ENCODE data around the gene ADAM19.

DNA sequence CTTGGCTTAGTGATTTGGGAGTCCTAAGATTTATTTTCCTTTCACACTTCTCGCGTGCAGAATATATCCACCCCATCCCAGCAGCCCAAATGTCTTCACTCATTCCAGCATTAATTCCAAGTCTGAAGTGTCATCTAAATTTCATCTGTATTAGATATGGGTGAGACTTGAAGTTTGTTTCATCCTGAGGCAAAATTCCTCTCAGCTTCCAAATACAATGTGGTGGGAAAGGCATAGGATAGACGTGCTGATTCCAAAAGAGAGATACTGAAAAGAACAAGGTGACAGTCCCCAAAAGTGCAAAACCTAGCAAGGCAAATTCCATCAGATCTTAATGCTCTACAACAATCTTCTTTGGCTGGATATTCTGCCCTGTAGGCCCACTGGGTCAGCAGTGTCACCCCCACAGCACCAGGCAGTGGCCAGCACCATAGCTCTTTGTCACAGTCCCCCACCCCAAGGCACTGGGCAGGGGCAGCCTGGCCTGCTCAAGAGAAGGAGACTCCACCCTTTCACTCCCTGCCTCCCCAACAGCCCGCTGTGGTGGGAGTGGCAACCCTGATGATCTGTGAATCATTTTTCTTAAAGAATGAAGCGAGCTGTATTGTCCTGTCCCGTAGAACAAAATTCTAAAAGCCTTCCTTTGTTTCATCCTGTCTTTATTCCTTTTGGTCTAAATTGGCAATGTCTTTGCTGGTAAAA is 2.7 kb upstream of the ADAM19 start:
- TF ChIP-seq, protein P1, sequence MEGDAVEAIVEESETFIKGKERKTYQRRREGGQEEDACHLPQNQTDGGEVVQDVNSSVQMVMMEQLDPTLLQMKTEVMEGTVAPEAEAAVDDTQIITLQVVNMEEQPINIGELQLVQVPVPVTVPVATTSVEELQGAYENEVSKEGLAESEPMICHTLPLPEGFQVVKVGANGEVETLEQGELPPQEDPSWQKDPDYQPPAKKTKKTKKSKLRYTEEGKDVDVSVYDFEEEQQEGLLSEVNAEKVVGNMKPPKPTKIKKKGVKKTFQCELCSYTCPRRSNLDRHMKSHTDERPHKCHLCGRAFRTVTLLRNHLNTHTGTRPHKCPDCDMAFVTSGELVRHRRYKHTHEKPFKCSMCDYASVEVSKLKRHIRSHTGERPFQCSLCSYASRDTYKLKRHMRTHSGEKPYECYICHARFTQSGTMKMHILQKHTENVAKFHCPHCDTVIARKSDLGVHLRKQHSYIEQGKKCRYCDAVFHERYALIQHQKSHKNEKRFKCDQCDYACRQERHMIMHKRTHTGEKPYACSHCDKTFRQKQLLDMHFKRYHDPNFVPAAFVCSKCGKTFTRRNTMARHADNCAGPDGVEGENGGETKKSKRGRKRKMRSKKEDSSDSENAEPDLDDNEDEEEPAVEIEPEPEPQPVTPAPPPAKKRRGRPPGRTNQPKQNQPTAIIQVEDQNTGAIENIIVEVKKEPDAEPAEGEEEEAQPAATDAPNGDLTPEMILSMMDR (IDR thresholded peaks at IDR 0.05), result no peak
- TF ChIP-seq GABPA (IDR thresholded peaks at IDR 0.05; ENCODE audit: low read depth) (no peak), EP300 (IDR thresholded peaks at IDR 0.05; ENCODE audit: borderline replicate concordance in 1 of 2, low read depth in 1 of 2, low read length in 1 of 2) (no peak), RXRA (IDR thresholded peaks at IDR 0.05; ENCODE audit: borderline replicate concordance, low read depth) (no peak), ELF1 (IDR thresholded peaks at IDR 0.05) (no peak), SMC3 (IDR thresholded peaks at IDR 0.05; ENCODE audit: low read depth, low read length) (no peak), CHD2 (IDR thresholded peaks at IDR 0.05; ENCODE audit: low read length, partially characterized antibody) (no peak), FOXM1 (IDR thresholded peaks at IDR 0.05; ENCODE audit: low read depth) (no peak), MEF2A (IDR thresholded peaks at IDR 0.05; ENCODE audit: borderline replicate concordance, low read depth) (no peak)
- TF ChIP-seq, protein P2, sequence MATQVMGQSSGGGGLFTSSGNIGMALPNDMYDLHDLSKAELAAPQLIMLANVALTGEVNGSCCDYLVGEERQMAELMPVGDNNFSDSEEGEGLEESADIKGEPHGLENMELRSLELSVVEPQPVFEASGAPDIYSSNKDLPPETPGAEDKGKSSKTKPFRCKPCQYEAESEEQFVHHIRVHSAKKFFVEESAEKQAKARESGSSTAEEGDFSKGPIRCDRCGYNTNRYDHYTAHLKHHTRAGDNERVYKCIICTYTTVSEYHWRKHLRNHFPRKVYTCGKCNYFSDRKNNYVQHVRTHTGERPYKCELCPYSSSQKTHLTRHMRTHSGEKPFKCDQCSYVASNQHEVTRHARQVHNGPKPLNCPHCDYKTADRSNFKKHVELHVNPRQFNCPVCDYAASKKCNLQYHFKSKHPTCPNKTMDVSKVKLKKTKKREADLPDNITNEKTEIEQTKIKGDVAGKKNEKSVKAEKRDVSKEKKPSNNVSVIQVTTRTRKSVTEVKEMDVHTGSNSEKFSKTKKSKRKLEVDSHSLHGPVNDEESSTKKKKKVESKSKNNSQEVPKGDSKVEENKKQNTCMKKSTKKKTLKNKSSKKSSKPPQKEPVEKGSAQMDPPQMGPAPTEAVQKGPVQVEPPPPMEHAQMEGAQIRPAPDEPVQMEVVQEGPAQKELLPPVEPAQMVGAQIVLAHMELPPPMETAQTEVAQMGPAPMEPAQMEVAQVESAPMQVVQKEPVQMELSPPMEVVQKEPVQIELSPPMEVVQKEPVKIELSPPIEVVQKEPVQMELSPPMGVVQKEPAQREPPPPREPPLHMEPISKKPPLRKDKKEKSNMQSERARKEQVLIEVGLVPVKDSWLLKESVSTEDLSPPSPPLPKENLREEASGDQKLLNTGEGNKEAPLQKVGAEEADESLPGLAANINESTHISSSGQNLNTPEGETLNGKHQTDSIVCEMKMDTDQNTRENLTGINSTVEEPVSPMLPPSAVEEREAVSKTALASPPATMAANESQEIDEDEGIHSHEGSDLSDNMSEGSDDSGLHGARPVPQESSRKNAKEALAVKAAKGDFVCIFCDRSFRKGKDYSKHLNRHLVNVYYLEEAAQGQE (IDR thresholded peaks at IDR 0.05; ENCODE audit: low read depth, low read length), result no peak
- TF ChIP-seq, protein P3, sequence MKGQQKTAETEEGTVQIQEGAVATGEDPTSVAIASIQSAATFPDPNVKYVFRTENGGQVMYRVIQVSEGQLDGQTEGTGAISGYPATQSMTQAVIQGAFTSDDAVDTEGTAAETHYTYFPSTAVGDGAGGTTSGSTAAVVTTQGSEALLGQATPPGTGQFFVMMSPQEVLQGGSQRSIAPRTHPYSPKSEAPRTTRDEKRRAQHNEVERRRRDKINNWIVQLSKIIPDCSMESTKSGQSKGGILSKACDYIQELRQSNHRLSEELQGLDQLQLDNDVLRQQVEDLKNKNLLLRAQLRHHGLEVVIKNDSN (IDR thresholded peaks at IDR 0.05; ENCODE audit: borderline replicate concordance, low read depth), result no peak
- TF ChIP-seq, protein P4, sequence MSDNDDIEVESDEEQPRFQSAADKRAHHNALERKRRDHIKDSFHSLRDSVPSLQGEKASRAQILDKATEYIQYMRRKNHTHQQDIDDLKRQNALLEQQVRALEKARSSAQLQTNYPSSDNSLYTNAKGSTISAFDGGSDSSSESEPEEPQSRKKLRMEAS (IDR thresholded peaks at IDR 0.05; ENCODE audit: low read depth), result no peak
- TF ChIP-seq, protein P5, sequence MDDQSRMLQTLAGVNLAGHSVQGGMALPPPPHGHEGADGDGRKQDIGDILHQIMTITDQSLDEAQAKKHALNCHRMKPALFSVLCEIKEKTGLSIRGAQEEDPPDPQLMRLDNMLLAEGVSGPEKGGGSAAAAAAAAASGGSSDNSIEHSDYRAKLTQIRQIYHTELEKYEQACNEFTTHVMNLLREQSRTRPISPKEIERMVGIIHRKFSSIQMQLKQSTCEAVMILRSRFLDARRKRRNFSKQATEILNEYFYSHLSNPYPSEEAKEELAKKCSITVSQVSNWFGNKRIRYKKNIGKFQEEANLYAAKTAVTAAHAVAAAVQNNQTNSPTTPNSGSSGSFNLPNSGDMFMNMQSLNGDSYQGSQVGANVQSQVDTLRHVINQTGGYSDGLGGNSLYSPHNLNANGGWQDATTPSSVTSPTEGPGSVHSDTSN (IDR thresholded peaks at IDR 0.05), result no peak
- TF ChIP-seq, protein P6, sequence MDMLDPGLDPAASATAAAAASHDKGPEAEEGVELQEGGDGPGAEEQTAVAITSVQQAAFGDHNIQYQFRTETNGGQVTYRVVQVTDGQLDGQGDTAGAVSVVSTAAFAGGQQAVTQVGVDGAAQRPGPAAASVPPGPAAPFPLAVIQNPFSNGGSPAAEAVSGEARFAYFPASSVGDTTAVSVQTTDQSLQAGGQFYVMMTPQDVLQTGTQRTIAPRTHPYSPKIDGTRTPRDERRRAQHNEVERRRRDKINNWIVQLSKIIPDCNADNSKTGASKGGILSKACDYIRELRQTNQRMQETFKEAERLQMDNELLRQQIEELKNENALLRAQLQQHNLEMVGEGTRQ (IDR thresholded peaks at IDR 0.05; ENCODE audit: borderline replicate concordance, low read depth, low read length), result no peak

Data from SK-N-SH (cell line).